ENCODE results near the gene SLC25A39. TPM values are rescaled to one million over a fixed set of nuclear protein-coding genes. Genes with fewer than 3 reads are reported as not detected.
A peak's percentile ranks its signal among the peaks of the same experiment; 100 is the strongest.

Gene SLC25A39
- total and polyA plus RNA-seq, 9 of the 15 experiments (the other 6 are each of a cell fraction or from before 2014, with no cell fraction given): 4.8 to 267 (median 140) TPM

DNA sequence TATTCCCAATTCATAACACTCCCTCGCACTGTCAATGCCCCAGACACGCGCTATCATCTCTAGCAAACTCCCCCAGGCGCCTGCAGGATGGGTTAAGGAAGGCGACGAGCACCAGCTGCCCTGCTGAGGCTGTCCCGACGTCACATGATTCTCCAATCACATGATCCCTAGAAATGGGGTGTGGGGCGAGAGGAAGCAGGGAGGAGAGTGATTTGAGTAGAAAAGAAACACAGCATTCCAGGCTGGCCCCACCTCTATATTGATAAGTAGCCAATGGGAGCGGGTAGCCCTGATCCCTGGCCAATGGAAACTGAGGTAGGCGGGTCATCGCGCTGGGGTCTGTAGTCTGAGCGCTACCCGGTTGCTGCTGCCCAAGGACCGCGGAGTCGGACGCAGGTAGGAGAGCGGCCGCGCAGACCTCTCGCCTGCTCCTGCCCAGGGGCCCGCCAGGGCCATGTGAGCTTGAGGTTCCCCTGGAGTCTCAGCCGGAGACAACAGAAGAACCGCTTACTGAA lies 20.4 kb upstream of the SLC25A39 start, which contains the start of gene GRN (continued):
- TF ChIP-seq, protein P1, sequence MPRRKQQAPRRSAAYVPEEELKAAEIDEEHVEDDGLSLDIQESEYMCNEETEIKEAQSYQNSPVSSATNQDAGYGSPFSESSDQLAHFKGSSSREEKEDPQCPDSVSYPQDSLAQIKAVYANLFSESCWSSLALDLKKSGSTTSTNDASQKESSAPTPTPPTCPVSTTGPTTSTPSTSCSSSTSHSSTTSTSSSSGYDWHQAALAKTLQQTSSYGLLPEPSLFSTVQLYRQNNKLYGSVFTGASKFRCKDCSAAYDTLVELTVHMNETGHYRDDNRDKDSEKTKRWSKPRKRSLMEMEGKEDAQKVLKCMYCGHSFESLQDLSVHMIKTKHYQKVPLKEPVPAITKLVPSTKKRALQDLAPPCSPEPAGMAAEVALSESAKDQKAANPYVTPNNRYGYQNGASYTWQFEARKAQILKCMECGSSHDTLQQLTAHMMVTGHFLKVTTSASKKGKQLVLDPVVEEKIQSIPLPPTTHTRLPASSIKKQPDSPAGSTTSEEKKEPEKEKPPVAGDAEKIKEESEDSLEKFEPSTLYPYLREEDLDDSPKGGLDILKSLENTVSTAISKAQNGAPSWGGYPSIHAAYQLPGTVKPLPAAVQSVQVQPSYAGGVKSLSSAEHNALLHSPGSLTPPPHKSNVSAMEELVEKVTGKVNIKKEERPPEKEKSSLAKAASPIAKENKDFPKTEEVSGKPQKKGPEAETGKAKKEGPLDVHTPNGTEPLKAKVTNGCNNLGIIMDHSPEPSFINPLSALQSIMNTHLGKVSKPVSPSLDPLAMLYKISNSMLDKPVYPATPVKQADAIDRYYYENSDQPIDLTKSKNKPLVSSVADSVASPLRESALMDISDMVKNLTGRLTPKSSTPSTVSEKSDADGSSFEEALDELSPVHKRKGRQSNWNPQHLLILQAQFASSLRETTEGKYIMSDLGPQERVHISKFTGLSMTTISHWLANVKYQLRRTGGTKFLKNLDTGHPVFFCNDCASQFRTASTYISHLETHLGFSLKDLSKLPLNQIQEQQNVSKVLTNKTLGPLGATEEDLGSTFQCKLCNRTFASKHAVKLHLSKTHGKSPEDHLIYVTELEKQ (CRISPR knock-in tag; IDR thresholded peaks at IDR 0.05): no peak
- TF ChIP-seq PHF8 (IDR thresholded peaks at IDR 0.05; ENCODE audit: borderline replicate concordance, low read length) (peak; percentile 78; the same call in 1 of the 2 replicates), EGR1 (conservative IDR thresholded peaks at IDR 0.05) (no peak), GTF2F1 (IDR thresholded peaks at IDR 0.05; ENCODE audit: low read depth, low read length) (no peak), ZNF445 (CRISPR knock-in tag; IDR thresholded peaks at IDR 0.05; ENCODE audit: low read depth) (no peak), PYGO2 (tag; IDR thresholded peaks at IDR 0.05) (no peak), PURB (CRISPR knock-in tag; IDR thresholded peaks at IDR 0.05; ENCODE audit: low read depth) (no peak), NCOR1 (IDR thresholded peaks at IDR 0.05) (no peak), ZFP36 (IDR thresholded peaks at IDR 0.05; ENCODE audit: low read depth, low read length, partially characterized antibody) (peak; percentile 65), TEAD4 (IDR thresholded peaks at IDR 0.05; ENCODE audit: low read length) (peak; percentile 68), TEAD4 (CRISPR knock-in tag; IDR thresholded peaks at IDR 0.05; ENCODE audit: borderline replicate concordance) (peak; percentile 60; the same call in 1 of the 2 replicates), CHCHD3 (CRISPR knock-in tag; IDR thresholded peaks at IDR 0.05) (no peak), SMARCB1 (IDR thresholded peaks at IDR 0.05; ENCODE audit: insufficient read length, low read depth) (no peak), PCBP2 (IDR thresholded peaks at IDR 0.05; ENCODE audit: low read depth, low read length, poor library complexity, severe bottlenecking) (no peak), NR4A1 (CRISPR knock-in tag; IDR thresholded peaks at IDR 0.05) (no peak), NR4A1 (tag; IDR thresholded peaks at IDR 0.05) (peak; percentile 19; the same call in 1 of the 2 replicates)
- TF ChIP-seq, protein P2, sequence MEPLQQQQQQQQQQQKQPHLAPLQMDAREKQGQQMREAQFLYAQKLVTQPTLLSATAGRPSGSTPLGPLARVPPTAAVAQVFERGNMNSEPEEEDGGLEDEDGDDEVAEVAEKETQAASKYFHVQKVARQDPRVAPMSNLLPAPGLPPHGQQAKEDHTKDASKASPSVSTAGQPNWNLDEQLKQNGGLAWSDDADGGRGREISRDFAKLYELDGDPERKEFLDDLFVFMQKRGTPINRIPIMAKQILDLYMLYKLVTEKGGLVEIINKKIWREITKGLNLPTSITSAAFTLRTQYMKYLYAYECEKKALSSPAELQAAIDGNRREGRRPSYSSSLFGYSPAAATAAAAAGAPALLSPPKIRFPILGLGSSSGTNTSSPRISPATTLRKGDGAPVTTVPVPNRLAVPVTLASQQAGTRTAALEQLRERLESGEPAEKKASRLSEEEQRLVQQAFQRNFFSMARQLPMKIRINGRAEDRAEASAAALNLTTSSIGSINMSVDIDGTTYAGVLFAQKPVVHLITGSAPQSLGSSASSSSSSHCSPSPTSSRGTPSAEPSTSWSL (CRISPR knock-in tag; IDR thresholded peaks at IDR 0.05; ENCODE audit: borderline replicate concordance): no peak
- TF ChIP-seq, protein P3, sequence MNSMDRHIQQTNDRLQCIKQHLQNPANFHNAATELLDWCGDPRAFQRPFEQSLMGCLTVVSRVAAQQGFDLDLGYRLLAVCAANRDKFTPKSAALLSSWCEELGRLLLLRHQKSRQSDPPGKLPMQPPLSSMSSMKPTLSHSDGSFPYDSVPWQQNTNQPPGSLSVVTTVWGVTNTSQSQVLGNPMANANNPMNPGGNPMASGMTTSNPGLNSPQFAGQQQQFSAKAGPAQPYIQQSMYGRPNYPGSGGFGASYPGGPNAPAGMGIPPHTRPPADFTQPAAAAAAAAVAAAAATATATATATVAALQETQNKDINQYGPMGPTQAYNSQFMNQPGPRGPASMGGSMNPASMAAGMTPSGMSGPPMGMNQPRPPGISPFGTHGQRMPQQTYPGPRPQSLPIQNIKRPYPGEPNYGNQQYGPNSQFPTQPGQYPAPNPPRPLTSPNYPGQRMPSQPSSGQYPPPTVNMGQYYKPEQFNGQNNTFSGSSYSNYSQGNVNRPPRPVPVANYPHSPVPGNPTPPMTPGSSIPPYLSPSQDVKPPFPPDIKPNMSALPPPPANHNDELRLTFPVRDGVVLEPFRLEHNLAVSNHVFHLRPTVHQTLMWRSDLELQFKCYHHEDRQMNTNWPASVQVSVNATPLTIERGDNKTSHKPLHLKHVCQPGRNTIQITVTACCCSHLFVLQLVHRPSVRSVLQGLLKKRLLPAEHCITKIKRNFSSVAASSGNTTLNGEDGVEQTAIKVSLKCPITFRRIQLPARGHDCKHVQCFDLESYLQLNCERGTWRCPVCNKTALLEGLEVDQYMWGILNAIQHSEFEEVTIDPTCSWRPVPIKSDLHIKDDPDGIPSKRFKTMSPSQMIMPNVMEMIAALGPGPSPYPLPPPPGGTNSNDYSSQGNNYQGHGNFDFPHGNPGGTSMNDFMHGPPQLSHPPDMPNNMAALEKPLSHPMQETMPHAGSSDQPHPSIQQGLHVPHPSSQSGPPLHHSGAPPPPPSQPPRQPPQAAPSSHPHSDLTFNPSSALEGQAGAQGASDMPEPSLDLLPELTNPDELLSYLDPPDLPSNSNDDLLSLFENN (IDR thresholded peaks at IDR 0.05; ENCODE audit: low read depth in 2 of 2, low read length in 2 of 2): no peak
- TF ChIP-seq, protein P4, sequence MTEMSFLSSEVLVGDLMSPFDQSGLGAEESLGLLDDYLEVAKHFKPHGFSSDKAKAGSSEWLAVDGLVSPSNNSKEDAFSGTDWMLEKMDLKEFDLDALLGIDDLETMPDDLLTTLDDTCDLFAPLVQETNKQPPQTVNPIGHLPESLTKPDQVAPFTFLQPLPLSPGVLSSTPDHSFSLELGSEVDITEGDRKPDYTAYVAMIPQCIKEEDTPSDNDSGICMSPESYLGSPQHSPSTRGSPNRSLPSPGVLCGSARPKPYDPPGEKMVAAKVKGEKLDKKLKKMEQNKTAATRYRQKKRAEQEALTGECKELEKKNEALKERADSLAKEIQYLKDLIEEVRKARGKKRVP (CRISPR knock-in tag; IDR thresholded peaks at IDR 0.05): no peak
